GM12878 (cell line): ENCODE measurements around the gene RNF186. TPM values are rescaled to one million over a fixed set of nuclear protein-coding genes. Genes with fewer than 3 reads are reported as not detected.

ENCODE experiments used
- ATAC-seq: fragments of 200-7000 bp; cut with Tn5 transposase; 3 replicates; pipeline ENCODE4 v1.9.1; 2020; ENCODE audit warnings: mild to moderate bottlenecking, moderate library complexity
- BruUV-seq: library from RNA; stranded (reverse); fragments of 400-500 nt; replicated peaks from 2 replicates; lab custom pipeline; 2021; lab: Mats Ljungman, UMichigan
- CTCF ChIA-PET: fragments of 300-600 bp; sonication (Branson Sonifier 250); formaldehyde crosslinking; extraction: SDS; loops from one replicate; lab custom pipeline; 2021; ENCODE audit warnings: inconsistent platforms; lab: Yijun Ruan, JAX
- POLR2A ChIA-PET: fragments of 350-600 bp; formaldehyde crosslinking; extraction: SDS; loops from one replicate; lab custom pipeline; 2021; ENCODE audit warnings: inconsistent platforms; lab: Charles Lee
- RAD21 ChIA-PET: fragments of 300-600 bp; sonication (Branson Sonifier 250); formaldehyde crosslinking; loops from one replicate; lab custom pipeline; 2023; ENCODE audit warnings: antibody characterized with exemption; ENCODE audit not compliant: unreplicated experiment; lab: Charles Lee
- SMC1A ChIA-PET: fragments of 300-600 bp; sonication (Branson Sonifier 250); formaldehyde crosslinking; loops from one replicate; lab custom pipeline; 2023; ENCODE audit not compliant: unreplicated experiment, uncharacterized antibody; lab: Charles Lee
- DNase-seq: peaks from one replicate; pipeline ENCODE4 v3.0.0-alpha.2; 2011; ENCODE audit warnings: low read depth, low spot score
- FAIRE-seq: peaks from 3 replicates; lab custom pipeline; 2011; peaks lifted over from hg19 to GRCh38; lab: Jason Lieb, UNC
- H2AFZ ChIP-seq: 2 replicates; pipeline ENCODE4 v1.6.0; 2011; ENCODE audit warnings: low read depth, low read length, control low read depth; ENCODE audit not compliant: control insufficient read depth
- H3K27ac ChIP-seq: 2 replicates; pipeline ENCODE4 v1.5.1; 2011; ENCODE audit warnings: control low read depth; ENCODE audit not compliant: control insufficient read depth, insufficient read depth
- H3K27me3 ChIP-seq, 2 experiments: replicated peaks in 1 of 2; 2 replicates each; pipeline versions ENCODE4 v1.6.0 to v1.6.1; 2011; ENCODE audit warnings: low read length in 1 of 2; ENCODE audit not compliant: control insufficient read depth in 2 of 2, insufficient read depth in 2 of 2
- H3K36me3 ChIP-seq, 2 experiments: 2 replicates each; pipeline ENCODE4 v1.5.1; 2011; ENCODE audit warnings: low read length in 1 of 2; ENCODE audit not compliant: control insufficient read depth in 2 of 2, insufficient read depth in 2 of 2
- H3K4me1 ChIP-seq: 2 replicates; pipeline ENCODE4 v1.6.1; 2011; ENCODE audit warnings: mild to moderate bottlenecking, low read length, moderate library complexity, mixed read lengths; ENCODE audit not compliant: control insufficient read depth, insufficient read depth
- H3K4me2 ChIP-seq: 2 replicates; pipeline ENCODE4 v1.6.0; 2011; ENCODE audit warnings: control low read depth; ENCODE audit not compliant: control insufficient read depth, insufficient read depth
- H3K4me3 ChIP-seq: fragments of 200-600 bp; sonication (generic); 2 replicates; pipeline ENCODE4 v1.5.1; 2016
- H3K79me2 ChIP-seq: 2 replicates; pipeline ENCODE4 v1.6.0; 2011; ENCODE audit warnings: low read length; ENCODE audit not compliant: control insufficient read depth, insufficient read depth
- H3K9ac ChIP-seq: 2 replicates; pipeline ENCODE4 v1.8.0; 2011; ENCODE audit warnings: low read length, control low read depth, mixed read lengths; ENCODE audit not compliant: control insufficient read depth, insufficient read depth
- H3K9me3 ChIP-seq: replicated peaks from 3 replicates; pipeline ENCODE4 v1.5.1; 2011; ENCODE audit warnings: mild to moderate bottlenecking, low read length; ENCODE audit not compliant: control insufficient read depth, insufficient read depth
- H4K20me1 ChIP-seq: 2 replicates; pipeline ENCODE4 v1.6.0; 2011; ENCODE audit not compliant: control insufficient read depth, insufficient read depth
- BCL11A ChIP-seq: IDR thresholded peaks from 2 replicates; pipeline ENCODE4 v1.6.1; 2011; ENCODE audit warnings: low read depth, low read length
- DPF2 ChIP-seq: fragments of 450-650 bp; IDR thresholded peaks from 2 replicates; pipeline ENCODE4 v1.6.1; 2017; ENCODE audit warnings: mild to moderate bottlenecking
- HDAC2 ChIP-seq: fragments of 200-600 bp; sonication (generic); IDR thresholded peaks from 2 replicates; pipeline ENCODE4 v1.6.1; 2017
- MYB ChIP-seq: fragments of 150-350 bp; IDR thresholded peaks from 2 replicates; pipeline ENCODE4 v1.6.1; 2014; ENCODE audit warnings: mild to moderate bottlenecking, low read depth, low read length, borderline replicate concordance
- RELA ChIP-seq: fragments of 450-650 bp; IDR thresholded peaks from 2 replicates; pipeline ENCODE4 v1.8.0; 2014; ENCODE audit warnings: borderline replicate concordance; ENCODE audit not compliant: partially characterized antibody
- SP1 ChIP-seq: IDR thresholded peaks from one replicate; pipeline ENCODE4 v1.6.1; 2011; ENCODE audit warnings: low read depth, low read length
- SPI1 ChIP-seq: IDR thresholded peaks from 2 replicates; pipeline ENCODE4 v1.6.1; 2011; ENCODE audit warnings: low read depth, mild to moderate bottlenecking, low read length, moderate library complexity, borderline replicate concordance; ENCODE audit not compliant: insufficient read depth
- YY1 ChIP-seq: IDR thresholded peaks from 2 replicates; pipeline ENCODE4 v1.6.1; 2011; ENCODE audit warnings: low read depth, mild to moderate bottlenecking, low read length
- WGBS: methylation state at CpG from one replicate; pipeline ENCODE4 v1.1.6; 2016; ENCODE audit warnings: low lambda C conversion rate; ENCODE audit not compliant: insufficient replicate concordance, insufficient coverage; ENCODE audit errors: missing lambda C conversion rate; 5-methylcytosine and 5-hydroxymethylcytosine counted together
- in situ Hi-C: fragments of 300-500 bp; cut with MboI; formaldehyde crosslinking; loops from 9 replicates; pipeline ENCODE4 v1.14.3; 2018; ENCODE audit warnings: mixed read lengths
- intact Hi-C: fragments of 100-400 bp; cut with micrococcal nuclease; formaldehyde crosslinking; loops from one replicate; pipeline ENCODE4 v1.14.2; 2022; ENCODE audit not compliant: unreplicated experiment
- polyA plus RNA-seq, 11 experiments: library from polyadenylated mRNA; depleted of rRNA in 4 of 11; unstranded in 6 of 11; stranded (reverse) in 5 of 11; fragments of >200 nt; fragmentation: Nextera tagmentation in 4 of 11; fragmentation: Illumina TruSeq in 1 of 11; extraction: Ambion mirVana in 4 of 11; extraction: Trizol in 1 of 11; gene quantifications; 1 replicate in 1 of 11; 2 replicates in 10 of 11; pipeline versions ENCODE4 v1.2.1 to v1.2.3, GENCODE V29; 2011 to 2016; ENCODE audit warnings: inconsistent platforms in 2 of 11, missing spikeins in 2 of 11, low read depth in 1 of 11
- total RNA-seq, 4 experiments: library from RNA; depleted of rRNA in 3 of 4; stranded (reverse); fragments of >200 nt in 3 of 4; fragmentation: Illumina TruSeq in 1 of 4; extraction: Trizol in 1 of 4; gene quantifications; 2 replicates each; pipeline versions ENCODE4 v1.2.1 to v1.2.3, GENCODE V29; 2013 to 2021
- TF ChIP-seq, protein P1 (sequence below): fragments of 450-650 bp; formaldehyde crosslinking; IDR thresholded peaks from 2 replicates; pipeline ENCODE4 v1.5.0; 2022; ENCODE audit warnings: mild to moderate bottlenecking, missing genetic modification characterization
- TF ChIP-seq, protein P2 (sequence below): fragments of 450-650 bp; IDR thresholded peaks from 2 replicates; pipeline ENCODE4 v1.6.1; 2017; ENCODE audit warnings: mild to moderate bottlenecking, low read depth, inconsistent platforms; ENCODE audit not compliant: poor library complexity, severe bottlenecking

RNF186 gene
- total and polyA plus RNA-seq, 10 of the 15 experiments (the other 5 are each of a cell fraction or from before 2014, with no cell fraction given) = not detected

DNA sequence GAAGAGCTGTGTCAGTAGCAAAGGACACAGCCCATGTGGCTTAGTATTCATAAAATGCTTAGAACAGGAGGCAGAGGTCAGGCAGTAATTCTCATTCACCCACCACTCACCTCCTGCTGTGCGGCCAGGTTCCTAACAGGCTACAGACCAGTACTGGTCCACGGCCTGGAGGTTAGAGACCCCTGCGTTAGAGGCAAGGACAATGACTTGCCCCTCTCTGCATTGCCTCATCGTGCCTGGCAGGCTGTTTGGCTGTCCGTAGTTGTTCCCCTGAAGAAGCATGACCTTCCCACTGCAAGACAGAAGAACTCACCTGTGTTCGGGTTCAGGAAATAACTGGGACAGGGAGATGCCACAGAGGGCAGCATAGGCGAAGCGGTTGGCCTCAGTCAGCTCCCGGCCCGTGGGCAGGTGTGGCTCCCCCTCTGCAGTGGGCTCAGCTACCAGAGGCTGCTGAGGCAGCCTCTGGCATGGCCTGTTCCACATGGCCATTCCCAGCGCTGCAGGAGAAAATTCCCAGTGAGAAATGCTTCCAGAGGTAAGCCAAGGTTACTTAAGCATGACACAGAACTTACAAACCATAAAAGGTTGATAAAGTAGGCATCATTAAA is 34.7 kb downstream of the RNF186 start (continued):
- TF ChIP-seq, protein P1, sequence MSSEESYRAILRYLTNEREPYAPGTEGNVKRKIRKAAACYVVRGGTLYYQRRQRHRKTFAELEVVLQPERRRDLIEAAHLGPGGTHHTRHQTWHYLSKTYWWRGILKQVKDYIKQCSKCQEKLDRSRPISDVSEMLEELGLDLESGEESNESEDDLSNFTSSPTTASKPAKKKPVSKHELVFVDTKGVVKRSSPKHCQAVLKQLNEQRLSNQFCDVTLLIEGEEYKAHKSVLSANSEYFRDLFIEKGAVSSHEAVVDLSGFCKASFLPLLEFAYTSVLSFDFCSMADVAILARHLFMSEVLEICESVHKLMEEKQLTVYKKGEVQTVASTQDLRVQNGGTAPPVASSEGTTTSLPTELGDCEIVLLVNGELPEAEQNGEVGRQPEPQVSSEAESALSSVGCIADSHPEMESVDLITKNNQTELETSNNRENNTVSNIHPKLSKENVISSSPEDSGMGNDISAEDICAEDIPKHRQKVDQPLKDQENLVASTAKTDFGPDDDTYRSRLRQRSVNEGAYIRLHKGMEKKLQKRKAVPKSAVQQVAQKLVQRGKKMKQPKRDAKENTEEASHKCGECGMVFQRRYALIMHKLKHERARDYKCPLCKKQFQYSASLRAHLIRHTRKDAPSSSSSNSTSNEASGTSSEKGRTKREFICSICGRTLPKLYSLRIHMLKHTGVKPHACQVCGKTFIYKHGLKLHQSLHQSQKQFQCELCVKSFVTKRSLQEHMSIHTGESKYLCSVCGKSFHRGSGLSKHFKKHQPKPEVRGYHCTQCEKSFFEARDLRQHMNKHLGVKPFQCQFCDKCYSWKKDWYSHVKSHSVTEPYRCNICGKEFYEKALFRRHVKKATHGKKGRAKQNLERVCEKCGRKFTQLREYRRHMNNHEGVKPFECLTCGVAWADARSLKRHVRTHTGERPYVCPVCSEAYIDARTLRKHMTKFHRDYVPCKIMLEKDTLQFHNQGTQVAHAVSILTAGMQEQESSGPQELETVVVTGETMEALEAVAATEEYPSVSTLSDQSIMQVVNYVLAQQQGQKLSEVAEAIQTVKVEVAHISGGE (CRISPR knock-in tag) = no peak
- TF ChIP-seq MYB (no peak), SP1 (no peak), HDAC2 (no peak), SPI1 (no peak), RELA (no peak)
- TF ChIP-seq, protein P2, sequence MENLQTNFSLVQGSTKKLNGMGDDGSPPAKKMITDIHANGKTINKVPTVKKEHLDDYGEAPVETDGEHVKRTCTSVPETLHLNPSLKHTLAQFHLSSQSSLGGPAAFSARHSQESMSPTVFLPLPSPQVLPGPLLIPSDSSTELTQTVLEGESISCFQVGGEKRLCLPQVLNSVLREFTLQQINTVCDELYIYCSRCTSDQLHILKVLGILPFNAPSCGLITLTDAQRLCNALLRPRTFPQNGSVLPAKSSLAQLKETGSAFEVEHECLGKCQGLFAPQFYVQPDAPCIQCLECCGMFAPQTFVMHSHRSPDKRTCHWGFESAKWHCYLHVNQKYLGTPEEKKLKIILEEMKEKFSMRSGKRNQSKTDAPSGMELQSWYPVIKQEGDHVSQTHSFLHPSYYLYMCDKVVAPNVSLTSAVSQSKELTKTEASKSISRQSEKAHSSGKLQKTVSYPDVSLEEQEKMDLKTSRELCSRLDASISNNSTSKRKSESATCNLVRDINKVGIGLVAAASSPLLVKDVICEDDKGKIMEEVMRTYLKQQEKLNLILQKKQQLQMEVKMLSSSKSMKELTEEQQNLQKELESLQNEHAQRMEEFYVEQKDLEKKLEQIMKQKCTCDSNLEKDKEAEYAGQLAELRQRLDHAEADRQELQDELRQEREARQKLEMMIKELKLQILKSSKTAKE = no peak

DNA sequence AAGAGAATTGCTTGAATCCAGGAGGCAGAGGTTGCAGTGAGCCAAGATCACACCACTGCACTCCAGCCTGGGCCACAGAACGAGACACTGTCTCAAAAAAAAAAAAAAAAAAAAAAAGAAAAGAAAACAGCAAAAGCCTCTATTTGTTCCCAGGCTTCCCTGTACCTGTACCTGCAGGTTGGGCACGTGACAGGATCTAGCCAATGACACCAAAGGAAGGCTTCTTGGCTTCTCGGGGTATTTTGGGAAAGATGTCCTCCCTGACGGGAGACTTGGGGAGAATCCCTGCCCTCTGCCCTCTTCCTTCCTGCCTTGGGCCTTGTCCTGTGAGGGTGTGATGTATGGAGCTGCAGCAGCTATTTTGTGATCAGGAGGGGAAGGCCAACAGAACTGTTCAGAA is 38.1 kb downstream of the RNF186 start:
- H3K4me2 ChIP-seq = no peak overlapping the region
- ATAC-seq (no peak), FAIRE-seq (no peak), DNase-seq (no peak)
- no peak overlapping the region for H3K4me3 ChIP-seq
- H2AFZ ChIP-seq = no peak overlapping the region
- no peak overlapping the region for H3K9ac ChIP-seq
- no peak overlapping the region for H3K27ac ChIP-seq
- H4K20me1 ChIP-seq = no peaks in the 10 kb centered on the region
- no peaks in the 10 kb centered on the region for H3K27me3 ChIP-seq
- H3K36me3 ChIP-seq = peaks cover 6 to 11% of the 10 kb centered on the region in 2 experiments
- H3K9me3 ChIP-seq = no peaks in the 10 kb centered on the region
- no peak for TF ChIP-seq DPF2
- TF ChIP-seq YY1 = no peak
- TF ChIP-seq BCL11A = no peak
- ChIA-PET RAD21 (no interaction called here), SMC1A (no interaction called here), CTCF (no interaction called here), POLR2A (no interaction called here)
- WGBS = 94% methylated on average over 3 of the region's 4 CpGs
- intact Hi-C loops (no loop called here), in situ Hi-C loops (no loop called here)
- H3K79me2 ChIP-seq = no peaks in the 10 kb centered on the region
- no peaks in the 10 kb centered on the region for H3K4me1 ChIP-seq
- BruUV-seq = no TSS peak
